ENCODE measurements around the gene UVRAG. TPM values are rescaled to one million over a fixed set of nuclear protein-coding genes. Genes with fewer than 3 reads are reported as not detected.

The UVRAG gene
- total and polyA plus RNA-seq, 2 of the 13 experiments (the other 11 are each of a cell fraction or from before 2014, with no cell fraction given) = 9.7 to 17.3 TPM

GRCh38 chr11:76085270-76085669 is 270.3 kb downstream of the UVRAG start:
- FAIRE-seq (no peak), ATAC-seq (no peak), DNase-seq (ENCODE audit: low spot score) (no peak)
- Histone ChIP-seq H3K27me3 (ENCODE audit: control insufficient read depth in 1 of 2, insufficient read depth in 2 of 2, low read length in 2 of 2) (no peaks in the 10 kb centered on the region), H3K36me3 (replicated peaks in 1 of 2; ENCODE audit: control insufficient read depth in 1 of 2, insufficient read depth in 2 of 2, low read length in 2 of 2) (0 out of 5 replicates have a peak, but pooled peaks cover 0 to 2% of the 10 kb centered on the region in 2 experiments), H3K9ac (ENCODE audit: insufficient read depth, low read depth, low read length) (no peak overlapping the region), H3K9me3 (ENCODE audit: low read length) (no peaks in the 10 kb centered on the region), H2AFZ (ENCODE audit: low read length) (no peak overlapping the region), H3K4me1 (ENCODE audit: insufficient read depth, low read length) (no peaks in the 10 kb centered on the region), H3K27ac (ENCODE audit: extremely low read length, insufficient read depth, low read length) (no peak overlapping the region), H3K4me3 (replicated peaks in 1 of 3; ENCODE audit: insufficient read depth in 1 of 3, low read depth in 2 of 3, low read length in 3 of 3) (no peak overlapping the region), H3K4me2 (ENCODE audit: low read depth, low read length) (no peak overlapping the region), H3K79me2 (ENCODE audit: insufficient read depth, low read length) (no peaks in the 10 kb centered on the region), H4K20me1 (ENCODE audit: insufficient read depth, low read length) (no peaks in the 10 kb centered on the region)
- no peak for TF ChIP-seq ZNF576 (CRISPR knock-in tag; IDR thresholded peaks at IDR 0.05)
- TF ChIP-seq ZNF780A (CRISPR knock-in tag; IDR thresholded peaks at IDR 0.05) = no peak
- no peak for TF ChIP-seq ZNF564 (CRISPR knock-in tag; IDR thresholded peaks at IDR 0.05)
- TF ChIP-seq NFAT5 (CRISPR knock-in tag; IDR thresholded peaks at IDR 0.05) = no peak
- no peak for TF ChIP-seq ZNF431 (CRISPR knock-in tag; IDR thresholded peaks at IDR 0.05; ENCODE audit: borderline replicate concordance, low read depth)
- no peak for TF ChIP-seq ZNF143 (CRISPR knock-in tag; IDR thresholded peaks at IDR 0.05)
- TF ChIP-seq SMAD3 (CRISPR knock-in tag; IDR thresholded peaks at IDR 0.05) = no peak
- no peak for TF ChIP-seq ZNF629 (CRISPR knock-in tag; conservative IDR thresholded peaks at IDR 0.05)
- no peak for TF ChIP-seq WIZ (CRISPR knock-in tag; IDR thresholded peaks at IDR 0.05)
- no peak for TF ChIP-seq SNAPC5 (CRISPR knock-in tag; IDR thresholded peaks at IDR 0.05; ENCODE audit: borderline replicate concordance)
- no peak for TF ChIP-seq FLYWCH1 (CRISPR knock-in tag; IDR thresholded peaks at IDR 0.05)
- TF ChIP-seq TBX2 (CRISPR knock-in tag; IDR thresholded peaks at IDR 0.05; ENCODE audit: borderline replicate concordance) = no peak
- TF ChIP-seq ZNF337 (CRISPR knock-in tag; IDR thresholded peaks at IDR 0.05; ENCODE audit: borderline replicate concordance, low read depth) = no peak
- TF ChIP-seq SIX1 (CRISPR knock-in tag; IDR thresholded peaks at IDR 0.05; ENCODE audit: borderline replicate concordance) = no peak
- ChIA-PET POLR2A (no interaction called here), CTCF (ENCODE audit: low intra/inter-chr PET ratio, low total read pairs) (no interaction called here)
- intact Hi-C loops (cut with micrococcal nuclease; ENCODE audit: unreplicated experiment) = no loop called here
- no TSS peak for BruUV-seq (replicated peaks)
- in situ Hi-C loops (cut with HindIII; ENCODE audit: extremely low pct_ligation_motif_present, low pct_unique_long_range_greater_than_20kb) = no loop called here
- 95% methylated on average over 1 of the region's 1 CpG for WGBS (ENCODE audit: low lambda C conversion rate)

All from HepG2 (cell line).